Choroid plexus epithelial cell (primary cell): ENCODE results near the gene SPAG16.

ENCODE experiments used
- DNase-seq: peaks from one replicate; pipeline ENCODE4 v3.0.0-alpha.2; 2010; ENCODE audit warnings: low read depth
- H3K4me3 ChIP-seq: 2 replicates; pipeline ENCODE4 v1.5.1; 2011; ENCODE audit warnings: low read depth, mild to moderate bottlenecking, control low read depth, low read length, moderate library complexity
- CTCF ChIP-seq: conservative IDR thresholded peaks from 2 replicates; pipeline ENCODE4 v1.5.1; 2011; ENCODE audit warnings: low read depth, mild to moderate bottlenecking, control low read depth, inconsistent platforms, low read length, moderate library complexity

The SPAG16 gene

GRCh38 chr2:213249502-213249901 is 34.8 kb upstream of the SPAG16 start:
- H3K4me3 ChIP-seq, result no peak overlapping the region
- DNase-seq, result no peak
- TF ChIP-seq CTCF, result no peak

- H3K4me3 ChIP-seq, result no peak overlapping the region
- DNase-seq, result peak; percentile 91
- TF ChIP-seq CTCF, result peak; percentile 55
These were observed 32.6 kb upstream of the SPAG16 start for GRCh38 chr2:213251618-213252017.

GRCh38 chr2:213252206-213252605 is 32.1 kb upstream of the SPAG16 start:
- TF ChIP-seq CTCF, result no peak
- no peak for DNase-seq
- H3K4me3 ChIP-seq, result no peak overlapping the region

GRCh38 chr2:213253162-213253561 is 31.1 kb upstream of the SPAG16 start:
- no peak for DNase-seq
- no peak for TF ChIP-seq CTCF
- H3K4me3 ChIP-seq, result no peak overlapping the region

- no peak for TF ChIP-seq CTCF
- no peak for DNase-seq
- H3K4me3 ChIP-seq, result no peak overlapping the region
These were observed 25.0 kb upstream of the SPAG16 start for GRCh38 chr2:213259266-213259665.

GRCh38 chr2:213261237-213261636 is 23.0 kb upstream of the SPAG16 start:
- DNase-seq, result no peak
- H3K4me3 ChIP-seq, result no peak overlapping the region
- no peak for TF ChIP-seq CTCF

- no peak for DNase-seq
- TF ChIP-seq CTCF, result no peak
- no peak overlapping the region for H3K4me3 ChIP-seq
These were observed 22.5 kb upstream of the SPAG16 start for GRCh38 chr2:213261715-213262114.
